Astrocyte of the cerebellum (primary cell): ENCODE data around the gene SSR4.
A peak's percentile ranks its signal among the peaks of the same experiment; 100 is the strongest.

Experiments used
- DNase-seq: peaks from one replicate; pipeline ENCODE4 v3.0.0-alpha.2; 2011; ENCODE audit warnings: low read depth
- H3K4me3 ChIP-seq: 2 replicates; pipeline ENCODE4 v1.5.1; 2011; ENCODE audit warnings: mild to moderate bottlenecking, low read depth, low read length, moderate library complexity
- CTCF ChIP-seq: IDR thresholded peaks from 2 replicates; pipeline ENCODE4 v1.5.1; 2012; ENCODE audit warnings: low read length, low read depth, moderate library complexity, mild to moderate bottlenecking; ENCODE audit errors: missing control alignments
- in situ Hi-C: cut with HindIII; loops from 2 replicates; pipeline ENCODE4 v1.10.0; 2017; ENCODE audit warnings: low sequenced_read_pairs

The SSR4 gene

GRCh38 chrX:153761863-153762262 lies 32.6 kb upstream of the SSR4 start:
- no peak for TF ChIP-seq CTCF
- in situ Hi-C loops = no loop called here
- no peak for DNase-seq
- H3K4me3 ChIP-seq = no peak overlapping the region

GRCh38 chrX:153762626-153763173 lies 31.8 kb upstream of the SSR4 start:
- in situ Hi-C loops = no loop called here
- no peak for DNase-seq
- TF ChIP-seq CTCF = no peak
- H3K4me3 ChIP-seq = no peak overlapping the region

- TF ChIP-seq CTCF = no peak
- DNase-seq = no peak
- in situ Hi-C loops = no loop called here
- H3K4me3 ChIP-seq = no peak overlapping the region
Measured at GRCh38 chrX:153763298-153763932, 31.1 kb upstream of the SSR4 start.

- in situ Hi-C loops = no loop called here
- peak; percentile 12 for DNase-seq
- peak within 1 kb of the TSS; percentile 34 for H3K4me3 ChIP-seq
- TF ChIP-seq CTCF = peak; percentile 69
Measured at GRCh38 chrX:153763989-153764755, 30.3 kb upstream of the SSR4 start, which contains the start of gene PLXNB3. Gene PLXNB3, plus strand, starts transcription at chrX:153764249. Its CDS starts 1,287 bp downstream, at chrX:153765536.

GRCh38 chrX:153764786-153765137 lies 29.7 kb upstream of the SSR4 start:
- H3K4me3 ChIP-seq = peak overlapping the region; percentile 34
- in situ Hi-C loops = no loop called here
- DNase-seq = no peak
- TF ChIP-seq CTCF = no peak

GRCh38 chrX:153765138-153766079 lies 29.1 kb upstream of the SSR4 start:
- no peak for TF ChIP-seq CTCF

More at GRCh38 chrX:153765138-153766079, 29.1 kb upstream of the SSR4 start:
- peak overlapping the region; percentile 34 for H3K4me3 ChIP-seq
- in situ Hi-C loops = no loop called here
- no peak for DNase-seq
